Right lobe of liver (tissue), 4 donors: ENCODE results near the gene SIGMAR1.

ENCODE experiments used
- POLR2A ChIP-seq: fragments of 450-650 bp; IDR thresholded peaks from one replicate; pipeline ENCODE4 v1.6.1; 2017; ENCODE audit warnings: antibody characterized with exemption, mild to moderate bottlenecking
- TF ChIP-seq, protein P1 (sequence below), 4 donors: fragments of 200-600 bp in 3 of 4; fragments of 450-650 bp in 1 of 4; IDR thresholded peaks; one replicate each; pipeline versions ENCODE4 v1.5.1 to v1.8.0; 2016 to 2022; ENCODE audit warnings: antibody characterized with exemption in 4 of 4, mild to moderate bottlenecking in 2 of 4
- donor health status: DM: no; HTN: no; CAD: no.
- donor health status: DM: no; HTN: no; CAD: no.
- donor health status: DM: no; HTN: yes; CAD: no.

DNA sequence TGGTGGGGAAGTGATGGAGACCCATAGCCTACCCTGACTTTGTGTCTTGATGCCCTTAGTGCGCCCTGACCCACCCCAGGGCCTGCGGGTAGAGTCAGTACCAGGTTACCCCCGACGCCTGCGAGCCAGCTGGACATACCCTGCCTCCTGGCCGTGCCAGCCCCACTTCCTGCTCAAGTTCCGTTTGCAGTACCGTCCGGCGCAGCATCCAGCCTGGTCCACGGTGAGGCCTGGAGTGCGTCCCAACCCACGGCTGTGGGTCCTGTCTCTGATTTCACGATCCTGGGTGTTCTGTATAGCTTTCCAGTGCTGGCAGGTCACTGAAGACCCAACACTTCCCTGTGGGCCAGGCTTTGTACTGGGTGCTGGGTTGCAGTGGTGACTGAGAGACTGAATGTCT, 20.9 kb upstream of the SIGMAR1 start:
- no peak for TF ChIP-seq POLR2A
- TF ChIP-seq, protein P1, sequence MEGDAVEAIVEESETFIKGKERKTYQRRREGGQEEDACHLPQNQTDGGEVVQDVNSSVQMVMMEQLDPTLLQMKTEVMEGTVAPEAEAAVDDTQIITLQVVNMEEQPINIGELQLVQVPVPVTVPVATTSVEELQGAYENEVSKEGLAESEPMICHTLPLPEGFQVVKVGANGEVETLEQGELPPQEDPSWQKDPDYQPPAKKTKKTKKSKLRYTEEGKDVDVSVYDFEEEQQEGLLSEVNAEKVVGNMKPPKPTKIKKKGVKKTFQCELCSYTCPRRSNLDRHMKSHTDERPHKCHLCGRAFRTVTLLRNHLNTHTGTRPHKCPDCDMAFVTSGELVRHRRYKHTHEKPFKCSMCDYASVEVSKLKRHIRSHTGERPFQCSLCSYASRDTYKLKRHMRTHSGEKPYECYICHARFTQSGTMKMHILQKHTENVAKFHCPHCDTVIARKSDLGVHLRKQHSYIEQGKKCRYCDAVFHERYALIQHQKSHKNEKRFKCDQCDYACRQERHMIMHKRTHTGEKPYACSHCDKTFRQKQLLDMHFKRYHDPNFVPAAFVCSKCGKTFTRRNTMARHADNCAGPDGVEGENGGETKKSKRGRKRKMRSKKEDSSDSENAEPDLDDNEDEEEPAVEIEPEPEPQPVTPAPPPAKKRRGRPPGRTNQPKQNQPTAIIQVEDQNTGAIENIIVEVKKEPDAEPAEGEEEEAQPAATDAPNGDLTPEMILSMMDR (IDR thresholded peaks at IDR 0.05), result no peak
